GM19372 (cell line): Measurements from ENCODE around the gene CACNB2.

ENCODE experiments used
- ATAC-seq: cut with Tn5 transposase; IDR thresholded peaks from one replicate; pipeline ENCODE4 v1.9.1; 2021; ENCODE audit warnings: mild to moderate bottlenecking, low read depth, moderate library complexity; ENCODE audit not compliant: unreplicated experiment

Gene CACNB2

GRCh38 chr10:18140149-18140956 is at the start of gene CACNB2:
Gene CACNB2, plus strand, starts transcription at chr10:18140424.
- ATAC-seq, result no peak

- ATAC-seq, result no peak
Observed at GRCh38 chr10:18094332-18094731, 45.9 kb upstream of the CACNB2 start.

- ATAC-seq, result no peak
Observed at GRCh38 chr10:18094793-18095192, 45.4 kb upstream of the CACNB2 start.

GRCh38 chr10:18097524-18097923 is 42.7 kb upstream of the CACNB2 start:
- ATAC-seq, result no peak

- ATAC-seq, result no peak
Observed at GRCh38 chr10:18098201-18098600, 42.0 kb upstream of the CACNB2 start.

GRCh38 chr10:18099415-18099814 is 40.8 kb upstream of the CACNB2 start:
- no peak for ATAC-seq

GRCh38 chr10:18100669-18101068 is 39.6 kb upstream of the CACNB2 start:
- no peak for ATAC-seq

- no peak for ATAC-seq
Observed at GRCh38 chr10:18102404-18102803, 37.8 kb upstream of the CACNB2 start.

- no peak for ATAC-seq
Observed at GRCh38 chr10:18104223-18104872, 35.9 kb upstream of the CACNB2 start.

- no peak for ATAC-seq
Observed at GRCh38 chr10:18109341-18109870, 30.8 kb upstream of the CACNB2 start.

- ATAC-seq, result no peak
Observed at GRCh38 chr10:18113881-18114280, 26.3 kb upstream of the CACNB2 start.

- ATAC-seq, result no peak
Observed at GRCh38 chr10:18117276-18117675, 22.9 kb upstream of the CACNB2 start.

GRCh38 chr10:18122753-18123152 is 17.5 kb upstream of the CACNB2 start:
- no peak for ATAC-seq

GRCh38 chr10:18133046-18133445 is 7.2 kb upstream of the CACNB2 start:
- no peak for ATAC-seq

- no peak for ATAC-seq
Observed at GRCh38 chr10:18134509-18134908, 5.7 kb upstream of the CACNB2 start.

- no peak for ATAC-seq
Observed at GRCh38 chr10:18134921-18135320, 5.3 kb upstream of the CACNB2 start.

- no peak for ATAC-seq
Observed at GRCh38 chr10:18136073-18136791, 4.0 kb upstream of the CACNB2 start.

- ATAC-seq, result no peak
Observed at GRCh38 chr10:18137111-18137510, 3.1 kb upstream of the CACNB2 start.

GRCh38 chr10:18140957-18141845 is 977 bp downstream of the CACNB2 start:
- no peak for ATAC-seq

- no peak for ATAC-seq
Observed at GRCh38 chr10:18142151-18142550, 1.9 kb downstream of the CACNB2 start.
